MM.1S (cell line): Measurements from ENCODE around the gene MPC2.
"Not testable (repeated sequence)": the region's sequence is repeated elsewhere in the genome, so short reads cannot be mapped to it uniquely, and the experiment has no call there.

Experiments used
- DNase-seq: peaks from one replicate; pipeline ENCODE4 v3.0.0-alpha.2; 2015
- H2AFZ ChIP-seq: fragments of 300-600 bp; sonication (generic); 2 replicates; pipeline ENCODE4 v1.6.0; 2016; ENCODE audit warnings: antibody characterized with exemption, low read length
- H3F3A ChIP-seq: fragments of 300-600 bp; sonication (generic); 2 replicates; pipeline ENCODE4 v1.6.1; 2016; ENCODE audit warnings: mild to moderate bottlenecking, antibody characterized with exemption, low read length, moderate library complexity, mixed read lengths; ENCODE audit not compliant: insufficient read depth
- H3K27ac ChIP-seq: fragments of 300-600 bp; sonication (generic); 2 replicates; pipeline ENCODE4 v1.5.1; 2016; ENCODE audit warnings: mild to moderate bottlenecking, low read length
- H3K27me3 ChIP-seq: fragments of 300-600 bp; sonication (generic); replicated peaks from 2 replicates; pipeline ENCODE4 v1.6.0; 2016; ENCODE audit warnings: low read length; ENCODE audit not compliant: insufficient read depth
- H3K36me3 ChIP-seq: fragments of 300-600 bp; sonication (generic); replicated peaks from 2 replicates; pipeline ENCODE4 v1.6.1; 2016; ENCODE audit warnings: mild to moderate bottlenecking, low read length, mixed read lengths; ENCODE audit not compliant: insufficient read depth
- H3K4me1 ChIP-seq: fragments of 300-600 bp; sonication (generic); 2 replicates; pipeline ENCODE4 v1.6.1; 2016; ENCODE audit warnings: low read length, mixed read lengths
- H3K4me2 ChIP-seq: fragments of 300-600 bp; sonication (generic); 2 replicates; pipeline ENCODE4 v1.6.0; 2016; ENCODE audit warnings: low read depth, low read length
- H3K4me3 ChIP-seq: fragments of 300-600 bp; sonication (generic); 2 replicates; pipeline ENCODE4 v1.5.1; 2016; ENCODE audit warnings: low read length, mixed read lengths
- H3K79me2 ChIP-seq: fragments of 300-600 bp; sonication (generic); 2 replicates; pipeline ENCODE4 v1.6.1; 2016; ENCODE audit warnings: mixed run types, low read length, mixed read lengths
- H3K9ac ChIP-seq: fragments of 300-600 bp; sonication (generic); 2 replicates; pipeline ENCODE4 v1.6.1; 2016; ENCODE audit warnings: low read length, mixed read lengths
- H3K9me2 ChIP-seq: fragments of 300-600 bp; sonication (generic); replicated peaks from 2 replicates; pipeline ENCODE4 v1.6.1; 2016; ENCODE audit warnings: mild to moderate bottlenecking, low read length, mixed read lengths; ENCODE audit not compliant: insufficient read depth
- H3K9me3 ChIP-seq: fragments of 300-600 bp; sonication (generic); replicated peaks from 2 replicates; pipeline ENCODE4 v1.6.1; 2016; ENCODE audit warnings: mild to moderate bottlenecking, low read length, mixed read lengths; ENCODE audit not compliant: insufficient read depth
- H4K20me1 ChIP-seq: fragments of 300-600 bp; sonication (generic); 2 replicates; pipeline ENCODE4 v1.6.1; 2016; ENCODE audit warnings: mild to moderate bottlenecking, low read length, moderate library complexity, mixed read lengths; ENCODE audit not compliant: insufficient read depth
- EZH2 ChIP-seq: fragments of 300-600 bp; sonication (generic); optimal IDR thresholded peaks from 2 replicates; pipeline ENCODE3; 2017; ENCODE audit warnings: low read depth, mild to moderate bottlenecking, antibody characterized with exemption, low read length, mixed read lengths
- EZH2phosphoT487 ChIP-seq: fragments of 300-600 bp; sonication (generic); IDR thresholded peaks from 2 replicates; pipeline ENCODE4 v1.6.1; 2018; ENCODE audit warnings: antibody characterized with exemption, low read length
- TF ChIP-seq, protein P1 (sequence below): fragments of 300-600 bp; sonication (generic); IDR thresholded peaks from 2 replicates; pipeline ENCODE4 v1.5.1; 2016; ENCODE audit warnings: antibody characterized with exemption, low read length, mixed read lengths

The MPC2 gene

DNA sequence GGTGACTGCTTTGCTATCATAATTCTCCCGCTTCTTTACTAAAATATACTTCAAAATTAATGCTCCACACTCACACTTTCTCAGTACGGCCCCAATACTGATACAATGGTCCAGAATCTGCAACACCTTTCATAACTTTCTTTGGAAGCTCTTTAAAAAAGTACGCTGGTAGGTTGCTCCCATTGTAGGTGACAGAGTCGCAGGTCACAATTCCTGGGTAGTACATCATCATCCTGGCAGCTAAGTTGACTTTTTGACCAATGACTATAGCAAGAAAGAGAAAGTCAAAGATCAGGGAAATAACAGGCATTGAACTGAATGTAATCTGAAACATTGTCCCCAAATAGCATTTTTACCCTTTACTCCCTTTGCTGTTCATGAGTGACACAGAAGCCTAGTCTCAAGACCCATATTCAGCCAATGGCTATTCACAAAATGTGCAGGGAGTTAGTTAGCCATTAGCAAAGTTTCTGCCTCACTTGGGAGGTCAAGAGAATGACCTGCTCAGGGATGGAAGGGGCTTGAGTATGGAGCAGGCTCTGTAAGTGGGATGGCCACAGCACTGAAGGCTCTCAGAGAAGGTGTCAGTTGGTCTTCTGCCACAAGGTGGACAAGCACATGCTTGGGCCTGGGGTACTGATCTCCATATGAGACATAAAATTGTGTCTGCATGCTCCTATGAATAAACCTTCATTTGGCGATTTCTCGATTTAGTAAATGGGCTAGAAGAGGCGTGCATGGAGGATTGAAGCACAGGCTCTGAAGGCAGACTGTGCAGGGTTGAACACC, 58.3 kb downstream of the MPC2 start:
- Histone ChIP-seq H3K9me2 (no peaks in the 10 kb centered on the region), H3K36me3 (no peaks in the 10 kb centered on the region), H3K9me3 (no peaks in the 10 kb centered on the region), H3F3A (no peaks in the 10 kb centered on the region), H3K4me2 (no peak overlapping the region), H3K4me1 (no peaks in the 10 kb centered on the region), H3K27me3 (no peaks in the 10 kb centered on the region), H3K9ac (no peak overlapping the region), H3K27ac (no peak overlapping the region), H4K20me1 (no peaks in the 10 kb centered on the region), H3K4me3 (no peak overlapping the region), H2AFZ (no peak overlapping the region), H3K79me2 (no peaks in the 10 kb centered on the region)
- no peak for DNase-seq
- TF ChIP-seq EZH2phosphoT487 (no peak), EZH2 (no peak)
- TF ChIP-seq, protein P1, sequence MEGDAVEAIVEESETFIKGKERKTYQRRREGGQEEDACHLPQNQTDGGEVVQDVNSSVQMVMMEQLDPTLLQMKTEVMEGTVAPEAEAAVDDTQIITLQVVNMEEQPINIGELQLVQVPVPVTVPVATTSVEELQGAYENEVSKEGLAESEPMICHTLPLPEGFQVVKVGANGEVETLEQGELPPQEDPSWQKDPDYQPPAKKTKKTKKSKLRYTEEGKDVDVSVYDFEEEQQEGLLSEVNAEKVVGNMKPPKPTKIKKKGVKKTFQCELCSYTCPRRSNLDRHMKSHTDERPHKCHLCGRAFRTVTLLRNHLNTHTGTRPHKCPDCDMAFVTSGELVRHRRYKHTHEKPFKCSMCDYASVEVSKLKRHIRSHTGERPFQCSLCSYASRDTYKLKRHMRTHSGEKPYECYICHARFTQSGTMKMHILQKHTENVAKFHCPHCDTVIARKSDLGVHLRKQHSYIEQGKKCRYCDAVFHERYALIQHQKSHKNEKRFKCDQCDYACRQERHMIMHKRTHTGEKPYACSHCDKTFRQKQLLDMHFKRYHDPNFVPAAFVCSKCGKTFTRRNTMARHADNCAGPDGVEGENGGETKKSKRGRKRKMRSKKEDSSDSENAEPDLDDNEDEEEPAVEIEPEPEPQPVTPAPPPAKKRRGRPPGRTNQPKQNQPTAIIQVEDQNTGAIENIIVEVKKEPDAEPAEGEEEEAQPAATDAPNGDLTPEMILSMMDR: no peak; the same call in 1 of the 2 replicates

DNA sequence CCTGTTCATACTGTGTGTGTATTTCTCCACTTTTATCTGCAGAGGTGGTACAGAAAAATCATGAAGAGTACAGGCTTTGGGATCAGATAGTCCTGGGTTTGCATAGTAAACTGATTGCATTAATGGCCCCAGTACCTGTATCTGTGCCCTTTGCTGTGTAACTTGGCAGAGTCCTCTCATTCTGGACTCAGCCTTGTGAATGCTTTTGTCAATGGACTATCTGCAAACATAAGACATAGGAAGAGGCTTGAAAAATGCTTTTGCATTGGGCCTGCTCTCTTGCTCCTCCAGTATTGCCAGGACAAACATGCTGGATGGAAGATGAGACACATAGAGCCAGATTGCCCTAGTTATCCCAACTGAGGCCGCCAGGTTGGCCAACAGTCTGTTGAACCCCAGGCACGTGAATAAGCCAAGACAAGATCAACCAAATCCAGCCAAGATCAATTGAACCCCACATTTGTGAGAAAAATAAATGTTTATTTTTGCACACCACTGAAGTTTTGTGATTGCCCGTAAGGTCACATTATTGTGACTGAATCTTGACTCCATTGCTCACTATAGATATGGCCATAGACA, 60.2 kb downstream of the MPC2 start:
- H2AFZ ChIP-seq: no peak overlapping the region
- H3K79me2 ChIP-seq: no peaks in the 10 kb centered on the region
- H3K4me2 ChIP-seq: no peak overlapping the region
- no peak overlapping the region for H3K9ac ChIP-seq
- H3K36me3 ChIP-seq: no peaks in the 10 kb centered on the region
- no peak overlapping the region for H3K27ac ChIP-seq
- no peaks in the 10 kb centered on the region for H3K9me3 ChIP-seq
- H4K20me1 ChIP-seq: no peaks in the 10 kb centered on the region
- no peak overlapping the region for H3K4me3 ChIP-seq
- no peak for DNase-seq
- H3K4me1 ChIP-seq: no peaks in the 10 kb centered on the region
- no peaks in the 10 kb centered on the region for H3K27me3 ChIP-seq
- no peak for TF ChIP-seq EZH2phosphoT487
- no peak for TF ChIP-seq EZH2
- TF ChIP-seq, protein P1: no peak
- H3F3A ChIP-seq: no peaks in the 10 kb centered on the region
- H3K9me2 ChIP-seq: no peaks in the 10 kb centered on the region

DNA sequence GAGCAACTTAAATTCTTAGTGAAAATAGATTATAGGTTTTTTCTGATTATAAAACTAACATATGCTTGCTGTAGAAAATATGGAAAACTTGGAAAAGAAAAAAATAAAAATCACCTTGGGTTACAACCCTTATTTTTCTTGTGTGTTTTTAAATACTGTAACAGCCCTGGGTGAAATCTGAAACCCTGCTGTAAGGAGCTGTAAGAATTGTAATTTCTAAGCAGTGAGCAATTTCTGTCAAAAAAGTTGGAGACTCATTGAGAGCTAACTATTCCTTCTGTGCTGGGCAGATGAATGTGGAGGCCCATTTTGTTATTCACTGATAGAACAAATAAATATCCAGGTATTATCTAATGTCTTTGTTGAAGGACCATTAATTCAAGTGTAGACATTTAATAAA, 65.5 kb downstream of the MPC2 start:
- Histone ChIP-seq H3K79me2 (no peaks in the 10 kb centered on the region), H3K9me3 (no peaks in the 10 kb centered on the region)

DNA sequence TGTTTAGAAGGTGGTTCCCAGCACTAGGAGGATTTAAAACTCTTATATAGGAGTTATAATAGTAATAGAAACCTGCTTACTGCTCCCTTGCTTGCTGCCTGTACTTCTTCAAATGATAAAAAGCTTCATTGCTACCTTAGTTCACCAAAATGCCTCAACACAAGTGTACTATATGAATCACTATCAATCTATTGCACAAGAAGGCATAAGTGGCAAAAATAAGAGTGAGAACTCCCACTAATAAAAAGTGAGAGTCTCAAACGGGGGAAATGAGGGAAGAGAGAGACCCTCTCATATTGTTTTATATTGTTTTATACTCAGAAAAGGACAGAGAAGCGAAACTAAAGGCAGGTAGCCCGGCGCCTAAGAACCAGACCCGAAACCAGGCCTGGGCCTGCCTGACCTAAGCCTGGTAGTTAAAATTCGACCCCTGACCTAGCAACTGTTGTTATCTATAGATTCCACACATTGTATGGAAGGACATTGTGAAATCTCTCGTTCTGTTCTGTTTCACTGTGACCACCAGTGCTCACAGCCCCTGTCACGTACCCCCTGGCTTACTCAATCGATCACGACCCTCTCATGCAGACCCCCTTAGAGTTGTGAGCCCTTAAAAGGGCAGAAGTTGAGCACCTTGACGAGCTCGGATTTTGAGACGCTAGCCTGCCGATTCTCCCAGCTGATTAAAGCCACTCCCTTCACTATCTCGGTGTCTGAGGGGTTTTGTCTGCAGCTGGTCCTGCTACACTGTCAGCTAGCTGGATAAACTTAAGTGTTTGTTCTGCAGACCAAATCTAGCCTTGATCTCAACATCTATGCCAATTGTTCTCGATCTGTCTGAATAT, 67.5 kb downstream of the MPC2 start:
- H3K4me3 ChIP-seq, H3K27me3 ChIP-seq, DNase-seq, H3K4me1 ChIP-seq, H3F3A ChIP-seq, H4K20me1 ChIP-seq, H3K9ac ChIP-seq, H3K36me3 ChIP-seq, H3K9me3 ChIP-seq, H3K27ac ChIP-seq, H3K4me2 ChIP-seq, H3K79me2 ChIP-seq, H2AFZ ChIP-seq, H3K9me2 ChIP-seq: not testable (repeated sequence)

More for the DNA sequence above, 65.5 kb downstream of the MPC2 start:
- Histone ChIP-seq H3K9me2 (no peaks in the 10 kb centered on the region), H3K27ac (no peak overlapping the region; the same call in 1 of the 2 replicates), H3K4me1 (no peaks in the 10 kb centered on the region), H3F3A (no peaks in the 10 kb centered on the region), H3K4me2 (no peak overlapping the region), H3K27me3 (no peaks in the 10 kb centered on the region), H2AFZ (no peak overlapping the region), H3K4me3 (no peak overlapping the region), H3K36me3 (no peaks in the 10 kb centered on the region), H4K20me1 (no peaks in the 10 kb centered on the region), H3K9ac (no peak overlapping the region)
- no peak for DNase-seq
- TF ChIP-seq, protein P1: no peak
- TF ChIP-seq EZH2phosphoT487: no peak
- no peak for TF ChIP-seq EZH2

DNA sequence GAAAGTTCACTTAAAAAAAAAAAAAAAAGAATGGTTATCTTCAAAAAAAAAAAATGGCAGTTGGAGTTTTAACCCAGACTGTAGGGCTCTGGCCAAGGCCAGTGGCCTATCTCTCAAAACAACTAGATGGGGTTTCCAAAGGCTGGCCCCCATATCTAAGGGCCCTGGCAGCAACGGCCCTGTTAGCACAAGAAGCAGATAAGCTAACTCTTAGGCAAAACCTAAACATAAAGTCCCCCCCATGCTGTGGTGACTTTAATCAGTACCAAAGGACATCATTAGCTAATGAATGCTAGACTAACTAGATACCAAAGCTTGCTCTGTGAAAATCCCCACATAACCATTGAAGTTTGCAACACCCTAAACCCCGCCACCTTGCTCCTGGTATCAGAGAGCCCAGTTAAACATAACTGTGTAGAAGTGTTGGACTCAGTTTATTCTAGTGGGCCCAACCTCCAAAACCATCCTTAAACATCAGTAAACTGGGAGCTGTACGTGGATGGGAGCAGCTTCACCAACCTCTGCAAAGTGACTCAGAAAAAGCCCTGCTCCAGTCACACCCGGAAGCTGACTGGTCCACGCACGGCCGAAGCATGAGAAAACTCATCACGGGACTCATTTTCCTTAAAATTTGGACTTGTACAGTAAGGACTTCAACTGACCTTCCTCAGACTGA, 70.0 kb downstream of the MPC2 start:
- H3K9ac ChIP-seq, H3K4me3 ChIP-seq, H3K27me3 ChIP-seq, H4K20me1 ChIP-seq, H3K9me3 ChIP-seq, H3K9me2 ChIP-seq, H3K4me1 ChIP-seq, H3F3A ChIP-seq, H3K36me3 ChIP-seq, H3K79me2 ChIP-seq, DNase-seq, H3K27ac ChIP-seq, H2AFZ ChIP-seq, H3K4me2 ChIP-seq: not testable (repeated sequence)
